ENCODE data around the gene BMP6. TPM values are rescaled to one million over a fixed set of nuclear protein-coding genes. Genes with fewer than 3 reads are reported as not detected.

Gene BMP6
- total RNA-seq, 1 experiment from 2014 or later: 0.28 TPM

GRCh38 chr6:7762760-7763159 lies 36.9 kb downstream of the BMP6 start:
- H3K56ac ChIP-seq (ENCODE audit: insufficient read length, low read depth, low read length): no peak overlapping the region
- no peak overlapping the region for H2BK15ac ChIP-seq (ENCODE audit: low read depth, low read length)
- peaks cover 0 to 10% (median 2%) of the 10 kb centered on the region in 3 experiments; a peak in 5 of 7 replicates for H3K36me3 Mint-ChIP-seq (ENCODE audit: insufficient read depth in 1 of 3, low read depth in 3 of 3)
- no peaks in the 10 kb centered on the region for H3K79me2 ChIP-seq (ENCODE audit: insufficient read depth, low read length)
- H3K14ac ChIP-seq (ENCODE audit: insufficient read depth, low read length): no peak overlapping the region
- H2BK5ac ChIP-seq (ENCODE audit: insufficient read length, low read length): no peak overlapping the region
- no peak overlapping the region for H3K4me3 Mint-ChIP-seq
- no peak overlapping the region for H2AFZ ChIP-seq (ENCODE audit: low read length)
- no peak overlapping the region for H4K5ac ChIP-seq (ENCODE audit: insufficient read length, low read depth, low read length)
- 0 out of 2 replicates have a peak, but pooled peaks cover 2% of the 10 kb centered on the region for H3K4me1 ChIP-seq (ENCODE audit: insufficient read depth, low read length)
- H4K91ac ChIP-seq (ENCODE audit: insufficient read length, low read depth, low read length): no peak overlapping the region
- H3K23ac ChIP-seq (ENCODE audit: insufficient read length, low read depth, low read length): no peak overlapping the region
- H2BK120ac ChIP-seq (ENCODE audit: low read depth, low read length, poor library complexity, severe bottlenecking): no peak overlapping the region
- no peak overlapping the region for H3K18ac ChIP-seq (ENCODE audit: insufficient read length, low read depth, low read length)
- peaks cover 3 to 10% of the 10 kb centered on the region in 2 experiments; a peak in 4 of 5 replicates for H3K9me3 Mint-ChIP-seq
- no peaks in the 10 kb centered on the region for H3K9me3 ChIP-seq (ENCODE audit: control insufficient read depth, low read depth, low read length)
- DNase-seq: no peak
- peaks cover 3% of the 10 kb centered on the region for H3K27me3 Mint-ChIP-seq (ENCODE audit: low read depth)
- H2AK5ac ChIP-seq (ENCODE audit: insufficient read length, low read length): no peak overlapping the region
- no peak overlapping the region for H3K27ac ChIP-seq (ENCODE audit: insufficient read length, low read depth, low read length)
- H3K4me1 Mint-ChIP-seq: peaks cover 7 to 14% of the 10 kb centered on the region in 2 experiments
- H4K8ac ChIP-seq (replicated peaks; ENCODE audit: insufficient read length, low read depth, low read length): no peak overlapping the region
- TF ChIP-seq CTCF (conservative IDR thresholded peaks at IDR 0.05): no peak
- H3K4ac ChIP-seq (ENCODE audit: low read depth, low read length): no peak overlapping the region
- no peak overlapping the region for H3K4me2 ChIP-seq (ENCODE audit: insufficient read depth, insufficient read length, low read length)
- H3K23me2 ChIP-seq (ENCODE audit: insufficient read length, low read depth, low read length, poor library complexity, severe bottlenecking): no peaks in the 10 kb centered on the region
- no peak overlapping the region for H3T11ph ChIP-seq (ENCODE audit: low read length)
- no peak overlapping the region for H3K27ac Mint-ChIP-seq
- H3K9ac ChIP-seq (ENCODE audit: extremely low read depth, insufficient read length, low read length): no peak overlapping the region
- WGBS (ENCODE audit: extremely low coverage, insufficient read length, low lambda C conversion rate): no CpG with 5 or more reads among the region's 12 CpGs
- H3K27me3 ChIP-seq (ENCODE audit: insufficient read depth, low read length): no peaks in the 10 kb centered on the region
- H2BK20ac ChIP-seq (ENCODE audit: low read depth, low read length, poor library complexity, severe bottlenecking): no peak overlapping the region
- no peaks in the 10 kb centered on the region for H4K20me1 ChIP-seq (ENCODE audit: control insufficient read depth, insufficient read depth, insufficient read length)
- no peaks in the 10 kb centered on the region for H3K79me1 ChIP-seq (ENCODE audit: insufficient read depth, low read depth, low read length, poor library complexity, severe bottlenecking)
- no peak overlapping the region for H2BK12ac ChIP-seq (ENCODE audit: insufficient read length, low read depth, low read length)
